Thoracic aorta (tissue), 2 donors: ENCODE measurements around the gene TBX1. TPM values are rescaled to one million over a fixed set of nuclear protein-coding genes. Genes with fewer than 3 reads are reported as not detected.

Source experiments
- ATAC-seq: fragments of 150-250 bp; one replicate; pipeline ENCODE4 v1.8.0; 2017; ENCODE audit warnings: low read depth; ENCODE audit not compliant: insufficient number of reproducible peaks, low FRiP score
- DNase-seq: peaks from one replicate; pipeline ENCODE4 v3.0.0-alpha.2; 2020; ENCODE audit warnings: low spot score
- H3K27ac ChIP-seq, 2 donors: fragments of 200-600 bp; sonication (generic); 1 replicate in 1 of 2; 2 replicates in 1 of 2; pipeline ENCODE4 v1.5.1; 2016; ENCODE audit warnings: mild to moderate bottlenecking in 2 of 2, moderate library complexity in 2 of 2
- H3K27me3 ChIP-seq: fragments of 200-600 bp; sonication (generic); replicated peaks from 2 replicates; pipeline ENCODE4 v1.6.0; 2016; ENCODE audit warnings: mild to moderate bottlenecking; ENCODE audit not compliant: insufficient read depth
- H3K36me3 ChIP-seq: fragments of 200-600 bp; sonication (generic); one replicate; pipeline ENCODE4 v1.5.1; 2016
- H3K4me1 ChIP-seq, 2 donors: fragments of 200-600 bp; sonication (generic); 1 replicate in 1 of 2; 2 replicates in 1 of 2; pipeline versions ENCODE4 v1.5.1 to v1.6.0; 2016; ENCODE audit warnings: low read depth in 2 of 2, mild to moderate bottlenecking in 1 of 2; ENCODE audit not compliant: control insufficient read depth in 1 of 2
- H3K4me3 ChIP-seq: fragments of 200-600 bp; sonication (generic); 2 replicates; pipeline ENCODE4 v1.5.1; 2016; ENCODE audit warnings: mild to moderate bottlenecking
- H3K9me3 ChIP-seq: fragments of 200-600 bp; sonication (generic); 2 replicates; pipeline ENCODE4 v1.5.1; 2016
- total RNA-seq, 2 donors: library from RNA; depleted of rRNA; stranded (reverse); fragments of >200 nt; gene quantifications; one replicate each; pipeline versions ENCODE4 v1.1.0 to v1.2.3, GENCODE V29; 2016
- TF ChIP-seq, protein P1 (sequence below): fragments of 200-600 bp; sonication (generic); IDR thresholded peaks from one replicate; pipeline ENCODE4 v1.5.1; 2019; ENCODE audit warnings: antibody characterized with exemption

The TBX1 gene
- total RNA-seq, 2 donors from 2014 or later: 2.7 to 8.0 TPM

DNA sequence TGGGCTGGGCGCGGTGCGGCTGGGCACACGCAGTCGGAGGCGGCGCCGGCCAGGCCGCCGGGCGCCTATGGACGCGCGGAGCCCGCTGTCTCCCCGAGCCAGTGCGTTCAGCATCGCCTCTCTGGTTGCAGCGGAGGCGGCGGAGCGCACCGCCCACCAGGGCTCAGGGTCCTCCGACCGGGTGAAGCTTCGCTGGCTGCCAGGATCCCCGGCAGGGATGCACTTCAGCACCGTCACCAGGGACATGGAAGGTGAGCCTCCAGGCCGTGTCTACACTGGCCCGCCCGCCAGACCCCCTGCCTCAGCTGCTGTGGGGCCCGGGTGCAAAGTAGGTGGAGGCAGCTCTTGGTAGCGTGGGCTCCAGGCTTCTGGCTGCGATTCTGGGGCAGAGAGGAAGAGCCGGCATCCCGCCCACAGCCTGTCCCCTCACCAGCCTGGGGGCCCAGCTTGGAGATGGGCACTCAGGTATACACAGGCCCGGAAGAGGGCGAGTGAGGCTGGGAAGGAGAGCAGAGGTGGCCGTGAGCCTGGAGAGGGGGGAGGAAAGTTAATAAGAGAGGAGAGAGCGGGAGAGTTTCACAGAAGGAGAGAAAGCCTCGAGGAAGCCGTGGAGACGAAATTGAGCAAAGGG, 1.0 kb upstream of the TBX1 start:
- Histone ChIP-seq H3K4me3 (peak overlapping the region; percentile 62), H3K27me3 (peaks cover 9% of the 10 kb centered on the region), H3K4me1 (peaks cover 9 to 27% of the 10 kb centered on the region in 2 donors), H3K36me3 (no peaks in the 10 kb centered on the region), H3K27ac (no peak overlapping the region), H3K9me3 (no peaks in the 10 kb centered on the region)
- TF ChIP-seq, protein P1, sequence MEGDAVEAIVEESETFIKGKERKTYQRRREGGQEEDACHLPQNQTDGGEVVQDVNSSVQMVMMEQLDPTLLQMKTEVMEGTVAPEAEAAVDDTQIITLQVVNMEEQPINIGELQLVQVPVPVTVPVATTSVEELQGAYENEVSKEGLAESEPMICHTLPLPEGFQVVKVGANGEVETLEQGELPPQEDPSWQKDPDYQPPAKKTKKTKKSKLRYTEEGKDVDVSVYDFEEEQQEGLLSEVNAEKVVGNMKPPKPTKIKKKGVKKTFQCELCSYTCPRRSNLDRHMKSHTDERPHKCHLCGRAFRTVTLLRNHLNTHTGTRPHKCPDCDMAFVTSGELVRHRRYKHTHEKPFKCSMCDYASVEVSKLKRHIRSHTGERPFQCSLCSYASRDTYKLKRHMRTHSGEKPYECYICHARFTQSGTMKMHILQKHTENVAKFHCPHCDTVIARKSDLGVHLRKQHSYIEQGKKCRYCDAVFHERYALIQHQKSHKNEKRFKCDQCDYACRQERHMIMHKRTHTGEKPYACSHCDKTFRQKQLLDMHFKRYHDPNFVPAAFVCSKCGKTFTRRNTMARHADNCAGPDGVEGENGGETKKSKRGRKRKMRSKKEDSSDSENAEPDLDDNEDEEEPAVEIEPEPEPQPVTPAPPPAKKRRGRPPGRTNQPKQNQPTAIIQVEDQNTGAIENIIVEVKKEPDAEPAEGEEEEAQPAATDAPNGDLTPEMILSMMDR: no peak
- no peak for ATAC-seq
- no peak for DNase-seq

DNA sequence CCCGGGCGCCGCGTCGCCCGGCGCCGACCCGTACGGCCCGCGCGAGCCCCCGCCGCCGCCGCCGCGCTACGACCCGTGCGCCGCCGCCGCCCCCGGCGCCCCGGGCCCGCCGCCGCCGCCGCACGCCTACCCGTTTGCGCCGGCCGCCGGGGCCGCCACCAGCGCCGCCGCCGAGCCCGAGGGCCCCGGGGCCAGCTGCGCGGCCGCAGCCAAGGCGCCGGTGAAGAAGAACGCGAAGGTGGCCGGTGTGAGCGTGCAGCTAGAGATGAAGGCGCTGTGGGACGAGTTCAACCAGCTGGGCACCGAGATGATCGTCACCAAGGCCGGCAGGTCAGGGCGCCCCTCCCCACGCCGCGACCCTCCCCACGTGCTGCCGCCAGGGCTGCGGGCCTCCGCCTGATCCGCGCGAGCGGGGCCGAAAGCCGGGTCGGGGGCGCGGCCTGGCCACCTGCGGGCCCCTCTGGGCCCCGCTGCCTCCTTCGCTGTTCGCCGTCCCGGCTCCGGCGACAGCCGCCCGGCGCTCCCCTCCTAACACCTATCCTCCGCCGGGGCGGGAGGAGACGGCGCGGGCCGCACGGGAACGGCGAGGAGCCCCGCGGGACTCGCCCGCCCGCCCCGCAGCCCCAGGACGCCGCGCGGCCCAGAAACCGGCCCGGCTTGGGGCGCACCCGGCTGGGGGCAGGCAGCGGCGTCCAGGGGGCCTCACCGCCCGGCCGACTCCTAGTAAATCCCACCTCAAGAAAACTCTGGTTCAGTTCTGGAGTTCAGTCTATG, 560 bp downstream of the TBX1 start:
- H3K27me3 ChIP-seq: peaks cover 7% of the 10 kb centered on the region
- DNase-seq (no peak), ATAC-seq (no peak)
- TF ChIP-seq, protein P1: no peak
- peaks cover 6 to 13% of the 10 kb centered on the region in 2 donors for H3K4me1 ChIP-seq
- no peaks in the 10 kb centered on the region for H3K9me3 ChIP-seq
- no peaks in the 10 kb centered on the region for H3K36me3 ChIP-seq
- H3K4me3 ChIP-seq: peak overlapping the region; percentile 69
- H3K27ac ChIP-seq: peak overlapping the region; percentile 5 to 50

DNA sequence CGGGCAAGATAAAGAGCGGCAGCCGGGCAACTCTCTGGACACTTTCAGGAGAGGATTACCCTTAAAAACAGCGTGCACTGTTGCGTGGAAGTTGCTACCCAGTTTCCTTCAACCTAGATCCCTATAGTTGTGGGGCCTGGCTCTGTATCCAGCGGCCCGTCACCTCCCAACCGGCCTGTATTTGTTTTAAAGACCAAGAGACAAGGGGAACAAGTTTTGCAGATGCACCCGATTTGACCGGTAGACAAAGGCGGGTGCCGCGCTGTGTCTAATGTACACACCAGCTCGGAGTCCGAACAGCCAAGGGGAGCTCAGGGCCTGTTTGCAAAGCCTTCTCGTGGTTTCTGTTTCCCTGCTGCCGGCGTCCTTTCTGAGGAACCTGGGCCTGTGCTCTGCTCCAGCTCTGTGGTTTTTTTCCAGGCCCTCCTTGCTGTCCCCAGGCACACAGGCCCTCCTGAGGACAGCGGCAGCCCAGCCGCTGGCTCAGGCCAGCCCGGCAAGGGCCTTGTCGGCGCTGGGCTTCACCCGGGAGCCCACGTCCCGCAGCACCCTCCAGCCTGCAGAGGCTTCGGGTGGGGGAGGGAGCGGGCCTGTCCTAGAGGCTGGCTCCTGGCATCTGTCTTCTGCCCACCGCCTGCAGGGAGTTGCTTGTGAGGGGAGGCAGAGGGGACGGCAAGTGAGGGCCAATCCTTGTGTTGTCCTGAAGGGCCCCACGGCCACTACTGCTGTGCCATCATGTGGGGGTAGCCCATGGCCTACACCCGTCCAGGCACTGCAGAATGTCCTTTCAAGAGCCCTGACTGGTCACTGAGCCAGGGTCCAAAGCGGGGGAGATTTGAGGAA, 1.4 kb downstream of the TBX1 start:
- peaks cover 3 to 4% of the 10 kb centered on the region in 2 donors for H3K4me1 ChIP-seq
- no peaks in the 10 kb centered on the region for H3K36me3 ChIP-seq
- TF ChIP-seq, protein P1: no peak
- peak overlapping the region; percentile 69 for H3K4me3 ChIP-seq
- peak overlapping the region; percentile 1 to 5 for H3K27ac ChIP-seq
- ATAC-seq (no peak), DNase-seq (no peak)
- peaks cover 7% of the 10 kb centered on the region for H3K27me3 ChIP-seq
- no peaks in the 10 kb centered on the region for H3K9me3 ChIP-seq

DNA sequence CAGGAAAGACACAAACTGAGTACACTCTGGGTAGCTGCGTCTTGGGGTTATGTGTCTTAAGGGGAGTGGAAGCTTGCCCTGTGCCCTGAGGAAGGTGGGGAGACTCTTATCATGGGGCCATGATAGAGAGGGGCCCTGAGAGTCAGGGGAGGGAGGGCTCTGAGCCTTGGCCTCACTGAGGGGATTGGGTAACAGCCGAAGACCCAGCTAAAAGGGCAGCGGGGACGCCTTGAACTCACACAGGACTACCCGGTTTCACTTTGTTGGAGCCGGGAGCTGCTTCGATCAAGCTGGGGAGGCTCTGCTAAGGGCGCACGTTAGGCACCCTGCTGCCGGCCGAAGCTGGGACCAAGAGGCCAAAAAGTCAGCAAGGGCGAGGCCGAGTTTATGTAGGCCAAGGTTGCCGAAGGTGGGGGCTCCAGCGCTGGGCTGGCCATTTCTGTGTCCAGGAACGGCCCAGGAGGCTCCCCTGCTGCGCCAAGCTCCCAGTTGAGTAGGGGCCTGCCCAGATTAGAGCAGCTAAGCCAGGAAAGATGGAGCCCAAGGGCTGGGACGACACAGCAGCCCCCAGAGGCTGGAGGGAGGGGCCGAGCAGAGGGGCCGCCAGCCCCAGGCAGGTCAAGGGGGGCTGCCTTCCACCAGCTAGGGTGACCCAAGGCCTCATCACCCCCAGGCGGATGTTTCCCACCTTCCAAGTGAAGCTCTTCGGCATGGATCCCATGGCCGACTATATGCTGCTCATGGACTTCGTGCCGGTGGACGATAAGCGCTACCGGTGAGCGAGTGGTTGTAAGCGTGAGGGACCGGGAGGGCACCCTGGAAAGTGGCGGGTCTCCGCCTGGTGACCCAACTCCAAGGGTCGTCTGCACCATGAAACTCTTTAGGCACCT, 2.2 kb downstream of the TBX1 start:
- DNase-seq (no peak), ATAC-seq (no peak)
- Histone ChIP-seq H3K4me1 (peaks cover 0 to 3% of the 10 kb centered on the region in 2 donors), H3K9me3 (no peaks in the 10 kb centered on the region), H3K27me3 (peaks cover 7% of the 10 kb centered on the region), H3K4me3 (peak overlapping the region; percentile 69), H3K27ac (peak overlapping the region in 1 of 2 donors; percentile 5), H3K36me3 (no peaks in the 10 kb centered on the region)
- TF ChIP-seq, protein P1: no peak
